Stimulated activated CD8-positive, alpha-beta memory T cell treated with anti-CD3 and anti-CD28 coated beads, Interleukin-12 subunit alpha, Interleukin-12 subunit beta, amount 100 ng/mL, for 4 hours (primary cell): ENCODE results near the gene HIPK2.

ENCODE experiments used
- DNase-seq: peaks from one replicate; pipeline ENCODE4 v3.0.0-alpha.2; 2020; ENCODE audit warnings: low read depth

Gene HIPK2

GRCh38 chr7:139694389-139694676, 83.5 kb downstream of the HIPK2 start:
- no peak for DNase-seq

- no peak for DNase-seq
Measured at GRCh38 chr7:139693651-139694388, 84.0 kb downstream of the HIPK2 start.

DNA sequence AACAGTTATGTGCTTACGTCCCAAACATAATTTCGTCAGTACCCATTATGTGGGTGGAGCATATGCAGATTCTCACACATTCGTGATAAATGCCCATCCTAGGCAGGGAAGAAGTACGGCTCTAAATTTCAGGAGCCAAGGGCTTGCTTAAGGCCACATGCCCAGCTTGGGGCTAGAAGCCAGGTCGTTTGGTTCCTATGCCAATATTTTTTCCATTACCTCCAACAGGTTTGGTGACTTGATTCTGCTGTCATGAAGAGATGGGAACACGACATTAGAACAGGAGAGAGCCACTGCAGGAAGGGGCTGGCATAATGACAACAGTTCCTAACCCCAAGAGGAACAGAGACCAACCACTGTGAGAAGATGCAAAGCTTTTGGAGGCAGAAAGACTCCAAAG, 85.1 kb downstream of the HIPK2 start:
- DNase-seq = no peak

DNA sequence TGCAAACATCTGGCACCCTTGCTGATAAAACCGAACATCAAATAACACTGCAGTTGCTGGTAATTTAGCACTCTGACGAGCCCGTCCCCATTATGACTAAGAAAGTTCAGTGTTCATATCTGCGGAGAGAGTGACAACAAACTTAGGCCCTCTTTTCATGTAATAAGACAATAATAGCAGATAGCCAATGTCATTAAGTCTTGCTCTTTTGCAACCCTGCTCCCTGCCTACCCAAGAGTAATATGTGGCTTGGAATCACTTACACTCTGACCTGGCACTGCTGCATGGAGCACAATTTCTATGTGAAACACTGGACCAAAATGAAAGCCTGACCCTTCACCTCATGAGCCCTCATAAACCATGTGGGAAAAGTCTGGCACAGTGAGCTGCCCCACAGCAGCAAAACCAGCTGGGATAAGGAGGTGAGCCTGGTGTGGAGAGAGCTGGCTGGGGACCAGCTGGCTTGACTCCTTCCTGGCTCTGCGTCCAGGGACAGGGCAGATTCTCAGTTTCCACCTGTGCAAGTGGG, 86.5 kb downstream of the HIPK2 start:
- no peak for DNase-seq

DNA sequence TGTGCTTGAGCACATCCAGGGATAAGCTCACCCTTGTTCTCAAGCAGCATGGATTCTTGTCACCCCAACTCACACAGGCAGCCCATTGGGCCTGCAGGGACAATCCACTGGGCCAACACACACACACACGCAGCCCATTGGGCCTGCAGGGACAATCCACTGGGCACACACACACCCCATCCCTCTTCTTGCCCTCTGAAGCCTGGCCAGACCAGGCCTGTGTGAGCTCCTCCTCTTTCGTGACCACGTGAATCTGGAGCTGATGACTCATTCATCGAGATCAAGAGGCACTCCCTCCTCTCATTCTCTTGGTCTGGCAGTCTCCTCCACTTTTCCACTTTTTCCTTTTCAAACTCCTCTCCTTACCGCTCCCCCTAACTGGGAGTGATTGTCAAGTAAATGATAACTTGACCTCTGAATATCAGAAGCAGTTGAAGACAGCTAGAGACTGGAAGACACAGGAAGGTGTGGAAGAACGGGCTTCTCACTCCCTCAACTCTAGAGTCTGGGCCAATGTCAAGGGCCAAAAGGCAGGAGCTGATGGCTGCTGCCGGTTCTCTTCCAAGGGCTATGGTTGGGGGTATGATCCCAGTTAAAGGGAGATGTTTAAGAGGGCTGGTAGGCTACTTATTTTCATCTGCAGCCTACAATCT, 89.7 kb downstream of the HIPK2 start:
- DNase-seq = no peak

- no peak for DNase-seq
Measured at GRCh38 chr7:139687211-139687954, 90.4 kb downstream of the HIPK2 start.

DNA sequence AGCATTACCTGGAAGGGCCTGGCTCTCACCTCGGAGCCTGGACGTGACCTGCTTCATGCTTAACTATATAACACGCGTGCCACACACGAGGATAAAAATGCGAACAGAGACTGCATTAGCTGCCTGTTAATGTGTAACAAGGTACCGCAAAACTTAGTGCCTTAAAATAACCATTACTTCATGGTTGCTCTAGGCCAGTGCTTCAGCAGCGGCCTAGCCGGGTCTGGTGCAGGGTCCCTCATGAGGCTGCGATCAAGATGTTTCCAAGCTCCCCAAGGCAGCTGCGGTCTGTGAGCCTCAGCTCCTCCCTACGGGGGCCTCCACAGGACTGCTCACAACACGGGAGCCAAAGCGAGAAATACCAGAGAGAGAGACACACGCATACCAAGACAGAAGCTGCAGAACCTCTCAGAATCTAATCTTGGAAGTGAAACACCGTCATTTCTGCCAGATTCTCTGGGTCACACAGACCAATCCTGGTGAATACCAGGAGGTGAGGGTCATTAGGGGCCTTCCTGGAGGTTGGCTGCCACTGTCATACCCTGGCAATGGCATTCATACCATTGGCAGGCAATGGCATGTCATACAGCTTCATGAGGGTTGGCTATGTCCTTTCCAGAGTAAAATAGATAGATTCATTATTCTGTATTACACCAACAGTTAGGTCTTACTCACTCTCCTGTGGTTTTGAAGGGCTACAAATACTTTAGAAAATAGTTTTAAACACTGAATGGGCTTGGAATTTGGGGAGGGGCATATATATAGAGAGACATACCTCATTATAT, 94.5 kb downstream of the HIPK2 start:
- DNase-seq = no peak

DNA sequence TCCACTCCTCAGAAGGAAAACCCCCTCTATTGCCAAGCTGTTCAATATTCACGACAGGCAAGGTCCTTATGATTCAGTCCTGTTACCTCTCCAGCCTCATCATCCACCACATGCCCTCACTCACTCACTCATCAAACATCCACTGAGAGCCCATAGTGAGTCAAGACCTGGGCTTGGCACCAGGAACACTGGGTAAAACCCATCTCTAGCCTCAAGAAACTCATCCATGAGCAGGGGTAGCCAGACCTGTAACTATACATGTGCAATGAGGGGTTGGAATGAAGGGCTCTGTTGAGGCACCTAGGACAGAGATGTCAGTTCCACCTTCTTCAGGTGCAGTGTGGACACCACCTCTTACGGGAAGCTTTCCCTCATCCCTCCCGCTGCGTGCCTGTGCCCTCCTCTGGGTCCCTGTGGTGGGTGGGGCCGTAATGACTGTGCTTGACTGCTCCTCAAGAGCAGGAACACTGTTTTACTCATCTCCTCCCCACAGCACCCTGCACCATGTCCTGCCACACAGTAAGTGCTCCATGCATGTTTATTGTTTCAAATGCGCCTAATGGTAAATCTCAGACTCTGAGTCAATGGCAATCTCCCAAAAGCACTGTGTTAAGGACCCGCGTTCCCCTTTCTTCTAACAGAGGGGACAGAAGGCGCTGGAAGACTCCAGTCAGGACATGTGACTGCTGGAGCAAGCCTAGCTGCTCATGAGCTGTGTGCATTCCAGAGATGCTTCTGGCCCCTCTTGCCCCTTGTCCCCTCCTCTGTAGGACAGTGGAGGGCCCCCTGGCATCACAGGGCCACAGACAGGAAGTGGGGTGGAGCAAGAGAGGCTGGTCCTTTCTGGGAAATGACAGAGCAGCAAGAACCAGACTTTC, 95.4 kb downstream of the HIPK2 start:
- DNase-seq = no peak

DNA sequence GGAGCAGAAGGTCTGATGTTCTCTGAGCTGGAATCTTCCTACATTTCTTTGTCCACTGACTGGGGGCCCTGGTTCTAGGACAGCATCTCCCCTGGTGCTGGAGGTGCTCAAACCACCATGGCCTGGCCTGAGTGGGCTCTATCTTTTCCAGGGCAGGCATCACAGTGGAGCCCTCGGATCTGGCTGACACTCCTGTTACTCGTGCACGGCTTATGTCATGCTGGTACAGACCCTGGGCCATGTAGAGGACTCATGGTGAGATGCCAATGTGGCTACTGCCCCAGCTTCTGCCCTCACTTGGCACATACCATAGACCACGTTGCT, 96.0 kb downstream of the HIPK2 start:
- no peak for DNase-seq

- DNase-seq = no peak
Measured at GRCh38 chr7:139681463-139681755, 96.4 kb downstream of the HIPK2 start.

GRCh38 chr7:139680676-139681462, 96.9 kb downstream of the HIPK2 start:
- peak; percentile 58 for DNase-seq

- DNase-seq = no peak
Measured at GRCh38 chr7:139679731-139680594, 97.8 kb downstream of the HIPK2 start.

GRCh38 chr7:139676390-139676789, 101.4 kb downstream of the HIPK2 start:
- no peak for DNase-seq

DNA sequence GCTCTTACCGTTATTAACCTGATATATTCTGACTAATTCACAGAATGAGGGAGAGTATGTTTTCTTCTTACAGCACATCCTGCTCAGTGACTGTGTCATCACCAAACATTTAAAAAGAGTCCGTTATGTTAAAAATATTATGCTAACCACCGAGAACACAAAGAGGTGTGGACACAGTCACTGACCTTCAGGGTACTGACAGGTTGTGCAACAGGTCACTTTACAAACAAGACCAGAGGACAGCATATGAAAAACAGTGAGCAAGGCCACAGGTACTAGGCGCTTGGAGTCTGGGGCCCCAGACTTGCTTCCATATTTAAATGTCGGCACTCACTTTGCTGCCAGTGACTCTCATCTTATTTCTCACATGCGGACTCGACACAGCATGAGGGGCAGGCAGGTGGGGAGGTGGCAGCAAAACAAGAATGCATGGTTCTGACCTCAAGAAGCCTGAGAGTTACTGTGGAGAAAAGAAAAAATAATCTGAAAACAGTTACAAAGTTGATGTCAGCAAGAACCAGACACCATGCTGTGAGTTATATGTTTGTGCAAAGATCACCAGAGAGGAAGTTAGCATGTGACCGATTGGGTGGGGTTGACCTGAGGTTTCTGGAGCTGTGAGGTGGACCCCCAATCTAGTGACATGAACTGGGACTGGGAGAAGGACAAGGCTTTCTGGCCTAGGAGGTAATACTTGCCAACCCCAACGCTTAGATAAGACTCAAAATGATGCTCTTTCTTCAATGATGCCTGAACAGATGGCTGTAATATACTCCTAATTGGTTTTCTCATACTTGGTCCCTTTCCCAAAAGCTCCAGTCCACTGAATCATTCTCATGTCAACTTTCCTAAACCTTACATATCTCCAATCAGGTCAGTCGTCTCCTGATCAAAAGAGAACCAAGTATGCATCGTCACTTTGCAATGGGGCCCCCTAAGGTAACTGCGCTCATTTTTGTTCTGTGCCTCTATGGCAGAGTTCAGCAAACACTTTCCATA, 102.4 kb downstream of the HIPK2 start:
- no peak for DNase-seq

GRCh38 chr7:139674752-139675126, 103.1 kb downstream of the HIPK2 start:
- no peak for DNase-seq

DNA sequence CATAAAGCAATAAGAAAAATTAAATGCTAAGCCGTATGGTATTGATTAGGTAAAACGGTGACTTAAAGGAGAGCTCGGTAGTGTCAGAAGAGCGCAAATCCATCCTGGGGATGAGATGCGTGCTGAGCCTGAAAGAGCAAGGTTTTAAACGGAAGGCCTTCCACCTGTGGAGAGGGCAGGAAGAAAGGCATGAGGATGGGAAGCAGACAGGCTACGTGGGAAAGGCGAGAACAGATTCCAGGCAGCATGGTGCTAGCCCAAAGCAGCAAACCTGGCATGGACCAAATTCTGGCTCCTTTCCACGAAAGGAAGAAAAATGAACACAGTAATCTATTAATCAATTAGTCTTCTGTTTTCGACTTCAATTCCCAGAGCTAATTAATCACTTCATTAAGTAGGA, 103.5 kb downstream of the HIPK2 start:
- no peak for DNase-seq

GRCh38 chr7:139673762-139674161, 104.0 kb downstream of the HIPK2 start:
- no peak for DNase-seq

DNA sequence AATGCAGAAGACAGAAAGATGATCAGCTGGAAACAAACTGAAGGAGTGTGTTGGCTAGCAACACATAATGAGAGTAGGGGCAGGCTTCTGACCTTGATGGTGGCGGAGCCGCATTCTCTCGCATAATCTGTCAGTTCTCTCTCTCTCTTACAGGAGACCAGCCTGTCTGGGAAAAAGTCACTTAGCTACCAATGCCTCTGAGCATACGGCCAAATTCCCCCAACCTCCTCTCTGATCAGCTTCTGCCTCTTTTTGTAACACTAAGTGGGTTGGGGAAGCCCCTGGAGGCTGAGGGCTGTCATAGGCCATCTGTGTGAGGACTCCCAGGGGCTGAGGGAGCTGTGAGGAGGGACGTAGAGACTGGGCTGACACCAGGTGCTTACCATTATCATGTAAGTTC, 104.6 kb downstream of the HIPK2 start:
- no peak for DNase-seq

DNA sequence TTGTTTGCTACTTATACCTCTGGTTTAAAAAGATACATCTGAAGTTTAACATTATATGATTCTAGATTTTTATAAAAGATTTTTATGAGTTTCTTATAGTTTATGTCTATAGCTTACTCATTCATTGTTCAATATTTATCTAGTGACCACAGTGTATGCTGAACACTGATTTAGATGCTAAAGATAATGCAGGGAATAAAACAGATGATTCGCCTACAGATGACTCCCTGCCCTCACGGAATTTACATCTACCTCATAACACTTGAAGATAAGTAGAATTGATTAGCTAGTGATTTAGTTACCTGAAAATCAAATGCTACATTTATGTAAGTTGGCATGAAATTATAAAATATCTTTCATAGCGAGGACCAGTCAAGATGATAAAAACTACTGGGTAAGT, 105.8 kb downstream of the HIPK2 start:
- no peak for DNase-seq
